ENCODE results near the gene KCTD19.

The KCTD19 gene

DNA sequence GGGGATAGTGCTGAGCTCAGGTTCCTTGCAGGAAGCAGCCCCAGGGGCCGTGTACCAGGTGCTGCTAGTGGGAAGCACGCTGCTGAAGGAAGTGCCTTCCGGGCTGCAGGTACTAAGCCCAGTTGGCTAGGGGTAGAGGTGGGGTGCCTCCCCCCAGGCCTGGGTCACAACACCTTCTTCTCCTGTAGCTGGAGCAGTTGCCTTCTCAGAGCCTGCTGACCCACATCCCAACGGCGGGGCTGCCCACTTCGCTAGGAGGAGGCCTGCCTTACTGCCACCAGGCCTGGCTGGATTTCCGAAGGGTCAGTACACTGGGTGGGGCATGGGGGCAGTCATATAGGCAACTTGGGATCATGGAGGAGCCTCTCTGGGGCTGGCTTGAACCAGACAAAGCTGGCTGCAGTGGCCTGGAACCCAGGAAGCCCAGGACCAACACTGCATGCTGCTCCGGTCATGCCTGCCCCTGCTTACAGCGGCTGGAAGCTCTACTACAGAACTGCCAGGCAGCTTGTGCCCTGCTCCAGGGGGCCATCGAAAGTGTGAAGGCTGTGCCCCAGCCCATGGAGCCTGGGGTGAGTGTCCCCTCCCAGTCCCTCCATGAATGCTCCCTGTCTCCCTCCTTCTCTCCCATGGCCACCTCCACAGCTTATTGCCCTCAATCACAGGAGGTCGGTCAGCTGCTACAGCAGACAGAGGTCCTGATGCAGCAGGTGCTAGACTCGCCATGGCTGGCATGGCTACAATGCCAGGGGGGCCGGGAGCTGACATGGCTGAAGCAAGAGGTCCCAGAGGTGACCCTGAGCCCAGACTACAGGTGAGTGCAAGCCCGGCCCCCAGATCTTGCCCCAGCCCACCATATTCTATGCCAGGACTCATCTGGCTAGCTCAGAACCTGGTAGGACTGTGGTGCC is 44.8 kb downstream of the KCTD19 start:
- no peak for DNase-seq

DNA sequence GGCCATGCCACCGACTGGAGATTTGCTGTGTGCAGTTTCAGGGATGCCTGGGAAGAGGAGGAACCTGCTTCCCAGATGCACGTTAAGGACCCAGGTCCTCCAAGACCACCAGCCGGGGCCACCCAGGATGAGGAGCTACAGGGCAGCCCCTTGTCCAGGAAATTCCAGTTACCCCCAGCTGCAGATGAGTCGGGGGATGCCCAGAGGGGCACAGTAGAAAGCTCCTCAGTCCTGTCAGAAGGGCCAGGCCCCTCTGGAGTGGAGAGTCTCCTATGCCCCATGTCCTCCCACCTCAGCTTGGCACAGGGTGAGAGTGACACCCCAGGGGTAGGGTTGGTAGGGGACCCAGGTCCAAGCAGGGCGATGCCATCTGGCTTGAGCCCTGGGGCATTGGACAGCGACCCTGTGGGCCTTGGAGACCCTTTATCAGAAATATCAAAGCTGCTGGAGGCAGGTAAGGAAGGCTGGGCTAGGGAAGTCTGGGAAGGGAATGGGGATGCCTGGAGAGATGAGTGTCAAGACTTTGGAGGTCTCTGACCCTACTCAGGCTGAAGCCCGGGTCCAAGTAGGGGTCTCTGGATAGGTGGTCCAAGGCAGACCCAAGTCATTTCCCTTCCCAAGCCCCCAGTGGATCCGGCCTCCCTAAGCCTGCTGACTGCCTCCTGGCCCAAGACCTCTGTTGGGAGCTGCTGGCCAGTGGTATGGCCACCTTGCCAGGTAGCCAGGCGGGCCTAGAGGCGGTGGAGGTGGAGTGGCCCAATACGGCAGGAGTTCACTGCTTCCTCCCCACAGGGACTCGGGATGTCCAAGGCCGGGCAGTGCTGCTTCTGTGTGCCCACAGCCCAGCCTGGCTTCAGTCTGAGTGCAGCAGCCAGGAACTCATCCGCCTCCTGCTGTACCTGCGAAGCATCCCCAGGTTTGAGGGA is 46.2 kb downstream of the KCTD19 start:
- no peak for DNase-seq

DNA sequence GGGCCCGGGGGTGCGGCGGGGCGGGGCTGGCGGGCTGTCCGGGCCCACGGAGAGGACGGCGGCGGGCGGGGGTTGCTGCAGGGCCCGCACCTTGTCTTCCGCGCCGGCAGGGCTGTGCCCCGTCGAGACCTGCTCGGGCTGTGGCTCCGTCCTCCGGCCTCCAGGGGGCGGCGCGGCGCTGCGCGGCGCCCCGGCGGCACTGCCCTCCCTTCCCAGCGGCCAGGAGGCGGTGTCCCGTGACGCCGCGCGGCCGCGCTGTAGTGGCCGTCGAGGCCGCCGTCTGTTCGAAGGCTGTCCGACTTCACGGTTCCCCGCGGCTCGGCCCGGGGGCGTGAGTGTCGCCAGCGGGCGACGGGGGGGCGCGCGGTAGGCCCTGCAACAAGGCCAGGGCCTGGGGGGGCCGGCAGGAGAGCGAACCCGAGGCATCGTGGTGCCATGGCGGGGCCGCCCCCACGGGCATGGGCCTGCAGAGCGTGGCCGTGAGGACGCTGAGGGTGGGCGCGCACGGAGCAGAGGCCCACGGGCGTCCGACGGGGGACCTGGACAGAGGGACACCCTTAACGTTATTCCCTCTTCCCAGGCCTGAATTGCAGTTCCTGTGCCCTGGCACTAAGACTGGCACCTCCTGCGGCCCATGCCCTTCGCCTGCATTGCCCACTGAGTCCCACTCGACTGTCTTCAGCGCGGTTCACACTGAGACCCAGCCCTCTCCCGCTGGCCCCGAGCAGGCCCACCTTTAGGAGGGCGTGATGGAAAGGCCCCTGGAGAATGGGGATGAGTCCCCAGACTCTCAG is 47.0 kb downstream of the KCTD19 start, which contains the start of gene PLEKHG4:
Gene PLEKHG4 (plus strand): TSS at position 237 of the 794 bp plus-strand sequence. CDS start 513 bp downstream, at position 750.
- DNase-seq: peak; percentile 83 to 86

DNA sequence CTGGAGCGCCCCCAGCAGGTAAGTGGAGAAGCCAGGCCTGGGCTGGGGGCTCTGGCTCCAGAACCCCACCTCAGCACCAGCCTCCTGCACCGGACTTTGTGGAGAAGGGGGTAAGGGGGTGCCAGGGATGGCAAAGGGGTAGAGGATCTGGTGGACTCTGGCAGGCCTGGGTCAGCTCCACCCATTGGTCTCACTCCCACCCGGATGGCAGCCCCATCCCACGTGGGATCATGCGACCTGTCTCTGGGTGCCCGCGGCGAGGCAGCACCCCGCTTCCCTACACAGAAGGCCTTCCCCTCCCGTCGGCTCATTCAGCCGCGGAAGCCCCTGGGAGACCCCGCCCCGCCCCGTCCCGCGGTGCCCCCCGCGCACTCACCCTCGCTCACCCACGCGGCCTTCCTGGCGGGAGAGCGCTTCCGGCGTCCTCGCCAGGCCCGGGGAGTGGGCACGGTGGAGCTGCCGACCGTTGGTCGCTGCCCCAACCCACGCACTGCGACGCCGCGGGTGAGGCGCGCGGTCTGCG is 47.7 kb downstream of the KCTD19 start:
- DNase-seq: peak; percentile 64 to 74

DNA sequence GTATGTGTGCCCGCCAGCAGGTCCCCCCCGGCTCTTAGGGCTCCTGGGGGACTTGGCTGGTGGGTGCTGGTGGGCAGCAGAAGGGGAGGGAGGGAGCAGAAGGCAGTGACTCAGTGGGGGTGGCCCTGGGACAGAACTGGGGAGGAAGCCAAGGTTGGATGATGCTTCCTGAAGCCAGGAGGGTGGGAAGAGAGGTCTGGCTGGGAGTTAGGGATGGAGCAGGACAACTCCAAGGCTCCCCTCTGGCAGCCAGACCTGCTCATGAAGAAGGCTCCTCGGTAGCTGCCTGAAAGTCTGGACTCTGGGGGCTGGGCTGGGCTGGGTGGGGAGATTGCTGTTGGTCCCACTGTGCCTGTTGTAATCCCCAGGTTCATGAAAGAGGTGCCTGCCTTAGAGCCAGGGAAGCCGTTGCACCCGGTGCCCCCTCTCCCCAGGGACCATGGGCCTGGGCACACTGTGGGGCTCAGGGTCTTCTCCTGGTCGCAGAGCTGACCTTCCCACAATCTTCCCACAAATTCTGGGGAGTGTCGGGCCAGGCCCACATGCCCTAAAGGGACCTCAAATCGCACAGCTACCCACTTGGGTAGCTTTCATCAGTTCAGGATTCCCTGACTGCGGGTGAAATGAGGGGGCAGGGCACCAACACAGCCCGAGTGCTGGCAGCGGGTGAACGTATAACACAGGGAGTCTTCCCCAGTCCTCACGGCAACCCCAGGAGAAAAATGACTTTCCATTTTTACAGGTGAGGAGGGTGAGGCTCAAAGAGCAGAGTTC is 48.4 kb downstream of the KCTD19 start:
- DNase-seq: peak; percentile 11 to 27

DNA sequence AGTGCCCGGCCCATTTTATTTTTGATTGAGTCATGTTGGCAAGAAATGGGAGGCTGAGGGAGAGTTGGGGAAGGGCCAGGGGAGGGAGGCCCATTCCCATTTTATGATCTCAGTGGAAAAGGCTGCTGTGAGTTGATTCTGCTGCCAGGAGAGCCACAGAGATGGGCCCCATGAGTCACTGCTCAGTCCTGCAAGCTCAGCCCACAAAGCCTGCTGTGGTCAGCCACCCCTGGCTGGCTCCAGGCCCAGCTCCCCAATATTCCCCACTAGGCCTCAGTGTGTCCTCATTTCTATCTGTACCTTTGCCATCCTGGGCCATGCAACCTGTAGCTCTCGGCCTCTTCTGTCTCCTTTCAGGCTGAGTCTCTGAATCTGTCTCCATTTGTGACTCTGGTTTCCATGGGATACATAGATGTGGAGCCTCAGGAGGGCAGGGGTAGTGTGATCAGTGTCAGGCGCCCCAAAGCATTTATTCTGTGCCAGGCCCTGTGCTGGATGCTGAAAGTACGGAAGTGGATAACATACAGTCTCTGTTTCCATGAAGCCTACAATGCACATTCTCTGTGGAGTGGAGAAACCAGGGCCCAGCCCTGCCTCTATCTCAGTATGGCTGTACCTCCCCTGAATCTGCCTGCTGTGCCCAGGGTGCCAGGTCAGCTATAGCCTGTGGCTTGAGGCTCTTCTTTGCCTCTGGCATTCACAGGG is 49.1 kb downstream of the KCTD19 start:
- DNase-seq: peak; percentile 53 to 68

DNA sequence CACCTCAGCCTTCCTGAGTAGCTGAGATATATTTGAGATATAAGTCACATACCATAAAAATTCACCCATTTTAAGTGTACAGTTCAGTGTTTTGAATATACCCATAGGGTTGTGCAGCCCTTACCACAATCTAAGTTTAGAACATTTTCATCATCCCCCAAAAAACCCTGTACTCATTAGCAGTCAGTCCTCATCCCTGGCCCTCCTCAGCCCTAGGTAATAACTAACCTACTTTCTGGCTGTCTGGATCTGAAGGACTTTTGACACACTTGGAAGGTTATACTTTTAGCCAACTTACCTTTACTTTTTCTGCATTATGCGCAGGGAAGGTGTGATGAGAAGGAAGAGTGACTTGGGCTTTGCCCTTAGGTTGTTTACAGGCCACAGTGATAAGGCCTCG is 51.2 kb downstream of the KCTD19 start:
- DNase-seq: no peak

DNA sequence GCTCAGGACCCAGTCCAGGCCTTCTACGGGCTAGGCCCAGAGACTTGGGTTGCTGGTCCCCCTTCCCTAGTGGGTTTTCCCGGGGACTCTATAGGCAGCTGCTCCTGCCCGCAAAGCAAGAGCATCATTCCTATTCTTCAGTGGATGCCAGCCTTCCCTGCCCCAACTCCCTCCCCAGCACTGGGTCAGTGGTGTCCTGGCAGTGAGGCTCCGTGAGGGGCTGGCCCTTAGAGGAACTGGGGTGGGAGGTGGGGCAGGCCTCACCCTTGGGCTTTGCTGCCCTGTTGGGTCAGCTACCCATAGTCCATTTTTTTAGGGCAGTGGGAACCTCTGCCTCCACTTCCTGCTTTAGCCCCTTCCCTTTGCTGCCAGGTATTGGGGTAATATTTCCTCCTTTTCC is 55.1 kb downstream of the KCTD19 start:
- DNase-seq: no peak

DNA sequence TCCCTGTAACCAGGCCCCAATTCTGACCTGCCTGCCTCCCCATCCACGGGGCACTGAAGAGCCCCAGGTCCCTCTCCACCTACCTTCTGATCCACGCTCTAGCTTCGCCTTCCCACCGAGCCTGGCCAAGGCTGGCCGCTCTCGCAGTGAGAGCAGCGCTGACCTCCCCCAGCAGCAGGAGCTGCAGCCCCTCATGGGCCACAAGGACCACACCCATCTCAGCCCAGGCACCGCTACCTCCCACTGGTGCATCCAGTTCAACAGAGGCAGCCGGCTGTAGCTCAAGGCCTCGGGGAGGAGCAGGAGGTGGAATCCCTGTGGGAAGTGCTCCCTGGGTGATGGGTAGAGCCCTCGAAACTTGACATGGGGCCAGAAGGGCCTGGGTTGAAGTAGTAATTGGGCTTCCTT is 55.6 kb downstream of the KCTD19 start:
- no peak for DNase-seq

DNA sequence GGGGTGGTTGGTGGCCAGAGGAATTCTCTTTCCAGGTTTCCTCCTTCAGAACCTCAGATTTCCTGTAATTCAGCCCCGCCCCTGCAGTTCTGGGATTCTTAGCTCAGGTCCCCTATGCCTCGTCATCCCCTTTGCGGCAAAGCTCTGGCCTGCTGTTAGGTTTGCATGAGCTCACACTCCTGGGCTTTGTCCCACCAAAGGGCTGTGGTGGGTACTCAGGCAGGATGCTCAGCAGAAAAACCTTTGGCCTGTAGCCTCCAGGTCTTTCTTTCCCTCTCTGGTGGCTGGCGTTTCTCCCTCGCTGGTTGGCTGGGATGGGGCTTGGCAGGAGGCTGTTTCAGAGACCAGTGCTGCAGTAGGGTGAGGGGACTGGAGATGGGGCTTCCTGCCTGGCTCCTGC is 56.8 kb downstream of the KCTD19 start:
- no peak for DNase-seq

DNA sequence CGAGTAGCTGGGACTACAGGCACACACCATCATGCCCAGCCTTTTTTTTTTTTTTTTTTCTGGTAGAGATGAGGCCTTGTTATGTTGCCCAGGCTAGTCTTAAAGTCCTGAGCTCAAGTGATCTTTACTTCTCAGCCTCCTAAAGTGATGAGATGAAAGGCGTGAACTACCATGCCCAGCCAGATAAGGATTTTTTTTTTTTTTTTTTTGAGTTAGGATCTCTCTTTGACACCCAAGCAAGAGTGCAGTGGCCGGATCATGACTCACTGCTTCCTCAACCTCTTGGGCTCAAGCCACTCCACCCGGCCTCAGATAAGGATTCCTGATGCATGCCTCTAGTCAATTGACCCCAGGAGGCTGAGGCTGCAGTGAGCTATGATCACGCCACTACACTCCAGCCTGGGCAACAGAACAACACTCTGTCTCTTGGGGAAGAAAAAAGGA is 58.4 kb downstream of the KCTD19 start:
- DNase-seq: no peak

DNA sequence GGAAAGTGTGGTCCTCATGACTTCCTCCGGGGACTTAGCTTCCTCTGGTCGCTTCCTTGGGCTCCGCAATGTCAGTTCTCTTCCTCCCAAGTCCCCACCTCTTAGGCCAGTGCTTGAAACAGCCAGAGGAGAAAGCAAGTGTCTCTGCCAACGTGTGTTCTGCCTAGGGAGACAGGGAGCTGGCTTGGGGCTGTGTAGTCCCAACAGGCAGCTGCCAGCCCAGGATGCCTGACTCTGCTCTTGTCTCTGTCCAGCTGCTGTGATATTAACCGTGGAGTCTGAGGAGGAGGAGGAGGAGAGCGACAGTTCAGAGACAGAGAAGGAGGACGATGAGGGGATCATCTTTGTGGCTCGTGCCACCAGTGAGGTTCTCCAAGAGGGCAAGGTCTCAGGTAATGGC is 60.7 kb downstream of the KCTD19 start:
- no peak for DNase-seq

DNA sequence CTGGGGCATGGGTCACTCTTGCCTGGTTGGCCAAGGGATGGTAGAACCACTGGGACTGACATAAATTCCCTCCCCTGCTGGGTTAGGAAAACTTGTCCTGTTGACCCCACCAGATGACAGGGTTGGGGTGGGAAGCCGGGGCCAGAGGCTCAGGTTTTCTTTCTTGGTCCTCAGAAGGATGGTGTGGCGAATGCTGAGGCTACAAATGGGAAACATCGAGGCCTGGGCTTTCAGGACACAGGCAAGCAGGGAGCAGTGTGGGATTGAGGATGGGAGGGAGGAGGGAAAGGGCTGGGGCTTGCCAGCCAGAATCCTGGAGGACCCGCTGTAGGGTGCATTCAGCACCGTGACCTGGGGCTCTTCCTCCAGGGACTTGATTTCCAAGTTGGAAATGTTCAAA is 61.7 kb downstream of the KCTD19 start:
- DNase-seq: no peak

DNA sequence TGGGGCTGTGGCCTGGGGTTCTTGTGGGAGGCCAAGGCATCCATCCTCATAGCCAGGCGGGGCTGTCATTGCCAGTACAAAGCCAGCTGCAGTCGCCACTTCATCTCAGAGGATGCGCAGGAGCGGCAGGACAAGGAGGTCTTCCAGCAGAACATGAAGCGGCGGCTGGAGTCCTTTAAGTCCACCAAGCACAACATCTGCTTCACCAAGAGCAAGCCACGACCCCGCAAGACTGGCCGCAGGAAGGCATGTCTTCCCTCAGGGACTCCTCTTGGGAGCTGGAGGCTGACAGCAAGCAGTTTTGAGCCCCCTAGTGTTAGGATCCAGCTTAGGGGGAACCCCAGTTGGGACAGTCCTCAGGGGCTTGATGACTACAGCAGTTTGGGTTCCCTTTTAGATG is 62.3 kb downstream of the KCTD19 start:
- DNase-seq: no peak

DNA sequence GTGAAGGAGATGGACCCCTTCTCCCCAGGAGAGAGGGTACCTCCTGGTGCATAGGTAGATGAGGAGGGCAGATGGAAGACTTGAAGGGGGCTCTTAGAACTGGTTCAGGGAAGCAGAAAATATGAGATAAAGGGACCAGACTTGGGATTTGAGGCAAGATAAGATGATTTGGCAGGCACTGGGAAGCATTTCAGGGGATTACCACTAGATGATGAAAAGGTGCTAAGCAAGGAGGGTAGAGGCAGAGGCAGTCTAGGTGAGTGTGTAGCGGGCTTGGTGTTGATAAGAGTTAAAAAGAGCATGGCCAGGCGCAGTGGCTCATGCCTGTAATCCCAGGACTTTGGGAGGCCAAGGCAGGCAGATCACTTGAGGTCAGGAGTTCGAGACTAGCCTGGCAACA is 63.3 kb downstream of the KCTD19 start:
- DNase-seq: no peak

DNA sequence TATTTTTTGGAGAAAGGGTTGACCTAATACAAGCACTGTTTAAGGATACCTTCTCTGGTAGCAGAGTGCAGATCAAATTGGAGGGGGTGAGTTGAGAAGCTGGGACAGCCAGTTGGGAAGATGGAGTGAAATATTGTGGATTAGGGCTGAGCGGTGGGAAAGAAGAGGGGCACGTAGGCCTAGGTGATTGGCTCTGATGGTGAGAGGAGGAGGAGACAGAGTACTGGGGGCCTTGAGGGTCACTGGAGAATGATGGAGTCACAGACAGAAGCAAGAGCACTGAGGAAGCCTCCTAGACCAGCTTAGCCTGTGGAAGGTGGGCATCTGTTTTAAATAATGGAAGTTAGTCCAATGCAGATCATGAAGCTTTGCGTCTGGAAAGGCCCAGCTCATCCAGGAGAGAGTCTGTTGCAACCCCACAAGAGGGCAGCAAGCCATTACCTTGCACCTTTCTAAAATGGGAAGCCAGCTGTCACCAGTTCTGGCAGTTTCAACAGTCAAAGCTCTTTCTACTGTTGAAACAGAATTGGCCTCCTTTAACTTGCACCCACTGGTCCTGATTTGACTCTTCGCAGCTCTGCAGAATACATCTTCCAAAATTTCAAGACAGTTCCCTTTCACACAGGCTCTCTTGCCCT is 66.0 kb downstream of the KCTD19 start:
- DNase-seq: peak in 1 of 2 experiments; percentile 30

DNA sequence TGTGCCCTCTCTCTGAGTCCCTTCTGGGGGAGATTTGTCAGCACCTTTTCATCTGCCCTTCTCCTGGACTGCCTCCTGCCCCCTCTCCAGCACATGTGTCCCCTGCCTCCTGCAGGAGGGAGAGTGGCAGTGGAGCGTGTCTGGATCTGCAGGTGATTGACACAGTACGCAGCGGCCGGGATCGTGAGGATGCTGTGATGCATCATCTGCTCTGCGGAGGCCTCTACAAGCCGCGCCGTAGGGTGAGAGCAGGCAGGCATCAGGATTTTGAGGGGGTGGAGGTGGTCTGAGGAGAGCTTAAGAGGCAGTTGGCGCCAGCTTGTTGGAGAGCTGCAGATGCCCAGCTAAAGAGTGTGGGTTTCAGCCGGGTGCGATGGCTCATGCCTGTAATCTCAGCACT is 66.8 kb downstream of the KCTD19 start:
- DNase-seq: no peak

DNA sequence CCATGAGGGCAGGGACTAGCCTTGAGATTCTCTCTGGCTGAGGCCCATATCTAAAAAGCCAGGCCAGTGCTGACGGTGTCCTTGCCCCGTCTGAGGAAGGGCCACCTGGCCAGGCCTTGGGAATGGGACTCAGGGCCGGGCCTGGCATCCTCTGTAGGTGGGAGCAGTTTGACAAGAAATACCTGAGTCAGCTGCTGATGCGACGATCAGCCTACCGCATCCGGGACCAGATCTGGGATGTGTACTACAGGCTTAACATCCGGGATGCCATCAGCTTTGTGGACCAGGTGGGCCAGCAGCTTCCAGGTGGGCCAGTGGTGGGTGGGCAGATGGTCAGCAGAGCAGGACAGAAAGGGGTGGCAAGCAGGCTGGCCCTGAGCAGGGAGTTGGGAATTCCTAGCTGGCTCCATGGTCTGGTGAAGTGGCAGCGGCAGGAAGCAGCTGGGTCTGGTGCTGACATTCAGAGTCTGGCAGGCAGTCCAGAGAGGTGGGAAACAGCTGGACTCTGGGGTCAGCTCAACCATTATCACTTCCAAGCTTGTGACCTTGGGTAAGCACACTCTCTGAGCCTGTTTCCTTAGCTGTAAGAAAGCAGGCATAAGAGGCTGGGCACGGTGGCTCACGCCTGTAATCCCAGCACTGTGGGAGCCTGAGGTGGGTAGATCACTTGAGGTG is 68.2 kb downstream of the KCTD19 start:
- DNase-seq: no peak

DNA sequence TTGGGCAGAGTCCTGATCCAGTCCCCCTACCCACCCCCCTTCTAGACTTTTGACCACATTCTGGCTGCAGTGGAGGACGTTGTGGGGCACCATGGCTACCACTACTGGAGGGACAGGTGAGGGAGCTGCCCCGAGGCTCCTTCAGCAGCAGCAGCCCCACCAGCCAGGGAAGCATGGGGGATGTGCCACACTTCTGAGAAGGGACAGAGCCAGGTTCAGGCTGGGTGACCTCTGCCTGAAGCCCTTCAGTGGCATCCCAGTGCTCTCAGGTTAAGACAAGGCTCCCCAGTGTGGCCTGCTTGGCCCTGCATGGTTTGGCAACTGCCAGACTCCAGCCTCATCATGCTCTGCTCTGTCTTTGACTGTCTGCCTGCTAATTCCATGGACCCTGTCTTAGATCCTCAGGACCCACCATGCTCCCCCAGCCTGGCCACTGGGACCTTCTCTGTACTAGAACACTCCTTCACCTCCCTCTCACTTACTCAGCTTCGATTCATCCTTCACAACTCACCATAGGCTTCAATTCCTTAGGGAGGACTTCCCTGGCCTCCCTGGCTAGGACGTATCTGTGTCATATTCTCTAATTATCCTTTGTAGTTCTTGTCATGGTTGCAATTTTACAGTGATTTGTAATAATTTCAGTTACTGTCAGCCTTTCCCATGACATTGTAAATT is 68.9 kb downstream of the KCTD19 start:
- DNase-seq: no peak

Measured in activated CD4-positive, alpha-beta T cell treated with anti-CD3 and anti-CD28 coated beads, Interleukin-2, amount 50 U/mL, for 48 hours (primary cell).